ENCODE results near the gene PSMA7.
A peak's percentile ranks its signal among the peaks of the same experiment; 100 is the strongest.
"Not testable (repeated sequence)": the region's sequence is repeated elsewhere in the genome, so short reads cannot be mapped to it uniquely, and the experiment has no call there.

PSMA7 gene

GRCh38 chr20:62151835-62152364 is 8.7 kb upstream of the PSMA7 start:
- no peak for DNase-seq

GRCh38 chr20:62151225-62151624 is 8.0 kb upstream of the PSMA7 start:
- no peak for DNase-seq

- no peak for DNase-seq
These were observed 7.0 kb upstream of the PSMA7 start for GRCh38 chr20:62150310-62150575.

GRCh38 chr20:62149532-62150309 is 6.5 kb upstream of the PSMA7 start:
- no peak for DNase-seq

GRCh38 chr20:62148908-62149314 is 5.7 kb upstream of the PSMA7 start:
- no peak for DNase-seq

GRCh38 chr20:62148383-62148782 is 5.2 kb upstream of the PSMA7 start:
- not testable (repeated sequence) for DNase-seq

- no peak for DNase-seq
These were observed 4.3 kb upstream of the PSMA7 start for GRCh38 chr20:62147528-62147927.

GRCh38 chr20:62147125-62147524 is 3.9 kb upstream of the PSMA7 start:
- no peak for DNase-seq

- DNase-seq: no peak
These were observed 3.0 kb upstream of the PSMA7 start for GRCh38 chr20:62146019-62146755.

- DNase-seq: no peak
These were observed 2.5 kb upstream of the PSMA7 start for GRCh38 chr20:62145688-62146018.

GRCh38 chr20:62143957-62144825 is 997 bp upstream of the PSMA7 start:
- peak; percentile 63 for DNase-seq

- DNase-seq: no peak
These were observed 728 bp downstream of the PSMA7 start for GRCh38 chr20:62142252-62143080.

GRCh38 chr20:62141397-62142251 is 1.6 kb downstream of the PSMA7 start:
- no peak for DNase-seq

- no peak for DNase-seq
These were observed 2.2 kb downstream of the PSMA7 start for GRCh38 chr20:62141043-62141396.

GRCh38 chr20:62139636-62140035 is 3.6 kb downstream of the PSMA7 start:
- DNase-seq: no peak

- no peak for DNase-seq
These were observed 4.3 kb downstream of the PSMA7 start for GRCh38 chr20:62138912-62139311.

- DNase-seq: no peak
These were observed 5.0 kb downstream of the PSMA7 start for GRCh38 chr20:62138204-62138543.

GRCh38 chr20:62137478-62138203 is 5.6 kb downstream of the PSMA7 start:
- DNase-seq: no peak

GRCh38 chr20:62137092-62137384 is 6.2 kb downstream of the PSMA7 start:
- no peak for DNase-seq

GRCh38 chr20:62136283-62137091 is 6.7 kb downstream of the PSMA7 start:
- peak; percentile 78 for DNase-seq

All from femur (tissue), 1 donor.